Activated naive CD4-positive, alpha-beta T cell treated with anti-CD3 and anti-CD28 coated beads for 36 hours (primary cell): ENCODE results near the gene NAXD. TPM values are rescaled to one million over a fixed set of nuclear protein-coding genes. Genes with fewer than 3 reads are reported as not detected.

Source experiments
- CTCF ChIA-PET: fragments of 350-600 bp; sonication (Branson Sonifier 250); formaldehyde crosslinking; loops from one replicate; lab custom pipeline; 2021; ENCODE audit warnings: antibody characterized with exemption; lab: Charles Lee
- DNase-seq: peaks from one replicate; pipeline ENCODE4 v3.0.0-alpha.2; 2020
- H3K27ac Mint-ChIP-seq: one replicate; pipeline ENCODE4 v1.8.0; 2021; ENCODE audit warnings: mild to moderate bottlenecking, mixed read lengths
- H3K27me3 Mint-ChIP-seq: one replicate; pipeline ENCODE4 v1.8.0; 2021; ENCODE audit warnings: low read depth, mixed read lengths
- H3K36me3 Mint-ChIP-seq: one replicate; pipeline ENCODE4 v1.8.0; 2021; ENCODE audit warnings: low read depth, mixed read lengths
- H3K4me1 Mint-ChIP-seq: one replicate; pipeline ENCODE4 v1.8.0; 2021; ENCODE audit warnings: low read depth, mixed read lengths
- H3K4me3 Mint-ChIP-seq: one replicate; pipeline ENCODE4 v1.8.0; 2021; ENCODE audit warnings: mild to moderate bottlenecking, moderate library complexity, mixed read lengths
- H3K9me3 Mint-ChIP-seq: one replicate; pipeline ENCODE4 v1.8.0; 2021; ENCODE audit warnings: mixed read lengths
- intact Hi-C: fragments of 100-400 bp; cut with micrococcal nuclease; formaldehyde crosslinking; loops from one replicate; pipeline ENCODE4 v1.15.1; 2023
- total RNA-seq, 2 experiments: library from RNA; stranded (reverse); gene quantifications; one replicate each; pipeline ENCODE4 v1.2.3, GENCODE V29; 2021

NAXD gene
- total RNA-seq, 2 experiments from 2014 or later: 20.8 to 23.3 TPM

DNA sequence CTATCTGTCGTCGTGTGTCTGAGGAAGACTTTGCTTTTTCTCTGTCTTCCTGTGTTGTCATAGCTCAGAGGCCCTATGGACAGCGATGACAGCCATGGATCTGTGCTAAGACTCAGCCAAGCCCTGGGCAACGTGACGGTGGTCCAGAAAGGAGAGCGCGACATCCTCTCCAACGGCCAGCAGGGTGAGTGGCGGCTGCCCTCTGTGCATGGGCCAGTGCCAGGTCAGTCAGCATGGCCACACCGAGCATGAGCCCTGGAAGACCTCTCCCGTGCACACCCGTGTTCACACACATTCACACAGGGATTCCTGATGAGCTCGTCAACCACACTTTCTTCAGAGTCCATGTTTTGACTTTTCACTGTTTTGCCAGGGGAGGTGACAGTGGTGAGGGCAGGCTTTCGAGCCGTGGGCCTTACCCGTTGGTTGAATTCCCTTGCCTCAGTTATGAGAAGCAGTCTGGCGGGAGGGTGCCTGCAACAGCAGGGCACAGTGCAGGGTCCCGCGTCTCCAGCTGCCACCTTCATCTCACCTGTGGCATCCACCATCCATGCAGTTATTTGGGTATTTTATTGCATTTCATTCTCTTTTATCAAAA is 20.2 kb downstream of the NAXD start:
- no peaks in the 10 kb centered on the region for H3K9me3 Mint-ChIP-seq
- no peak for DNase-seq
- peaks cover 3% of the 10 kb centered on the region for H3K4me1 Mint-ChIP-seq
- CTCF ChIA-PET: interaction anchor here (0.5 to 1.3 kb wide), 2 partner anchors 42 to 114 kb away, joined by 3 read pairs; no protein-coding TSS in a partner anchor
- peaks cover 17% of the 10 kb centered on the region for H3K36me3 Mint-ChIP-seq
- intact Hi-C loops: no loop called here
- H3K27me3 Mint-ChIP-seq: no peaks in the 10 kb centered on the region
- no peak overlapping the region for H3K4me3 Mint-ChIP-seq
- H3K27ac Mint-ChIP-seq: no peak overlapping the region

DNA sequence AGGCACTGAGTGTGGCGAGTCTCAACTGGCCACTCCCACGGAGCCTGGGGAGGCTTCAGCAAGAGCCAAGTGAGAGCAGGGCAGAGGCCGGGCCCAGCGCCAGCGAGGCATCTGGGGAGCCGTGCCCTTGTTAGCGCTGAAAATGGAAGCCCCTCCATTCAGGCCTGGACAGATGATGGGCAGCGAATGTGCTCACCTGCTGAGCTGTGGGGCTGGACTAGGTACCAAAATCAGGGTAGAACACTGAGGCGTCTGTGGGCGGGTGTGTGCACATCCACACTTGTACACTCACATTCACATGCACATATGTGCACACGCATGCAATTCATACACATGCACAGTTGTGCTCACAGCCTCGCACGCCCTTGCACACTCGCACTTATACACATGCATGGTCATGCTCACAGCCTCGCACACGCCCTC is 20.7 kb downstream of the NAXD start:
- Mint-ChIP-seq H3K36me3 (peaks cover 14% of the 10 kb centered on the region), H3K27me3 (no peaks in the 10 kb centered on the region), H3K4me3 (no peak overlapping the region), H3K9me3 (no peaks in the 10 kb centered on the region), H3K27ac (no peak overlapping the region), H3K4me1 (peaks cover 3% of the 10 kb centered on the region)
- CTCF ChIA-PET: interaction anchor here (1.3 kb wide), 1 partner anchor 42 kb away, joined by 3 read pairs; no protein-coding TSS in a partner anchor
- DNase-seq: no peak
- intact Hi-C loops: no loop called here

DNA sequence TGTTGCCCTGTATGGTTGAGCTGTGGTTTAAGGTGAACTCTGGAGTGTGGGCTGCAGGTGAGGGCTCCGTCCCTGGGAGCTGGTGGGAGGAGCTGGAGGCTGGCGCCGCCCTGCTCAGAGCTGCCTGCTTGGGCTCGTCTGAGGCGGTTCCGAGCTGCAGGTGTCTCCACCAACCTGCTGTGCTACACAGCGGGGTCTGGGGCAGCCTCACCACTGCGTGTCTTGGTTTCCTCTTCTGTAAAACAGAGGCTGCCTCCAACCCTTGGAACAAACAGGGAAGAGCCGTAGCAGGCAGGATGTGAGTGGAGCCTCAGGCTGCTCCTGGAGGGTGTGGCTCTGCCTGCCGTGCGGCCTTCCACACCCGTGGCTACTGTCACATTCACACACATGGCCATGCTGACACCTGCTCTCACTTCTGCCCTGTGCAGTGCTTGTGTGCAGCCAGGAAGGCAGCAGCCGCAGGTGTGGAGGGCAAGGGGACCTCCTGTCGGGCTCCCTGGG is 21.4 kb downstream of the NAXD start:
- H3K36me3 Mint-ChIP-seq: peaks cover 17% of the 10 kb centered on the region
- no peak for DNase-seq
- H3K4me3 Mint-ChIP-seq: no peak overlapping the region
- no peaks in the 10 kb centered on the region for H3K9me3 Mint-ChIP-seq
- no peaks in the 10 kb centered on the region for H3K27me3 Mint-ChIP-seq
- peaks cover 3% of the 10 kb centered on the region for H3K4me1 Mint-ChIP-seq
- CTCF ChIA-PET: interaction anchor here (1.3 kb wide), 1 partner anchor 43 kb away, joined by 3 read pairs; no protein-coding TSS in a partner anchor
- no peak overlapping the region for H3K27ac Mint-ChIP-seq
- intact Hi-C loops: no loop called here

DNA sequence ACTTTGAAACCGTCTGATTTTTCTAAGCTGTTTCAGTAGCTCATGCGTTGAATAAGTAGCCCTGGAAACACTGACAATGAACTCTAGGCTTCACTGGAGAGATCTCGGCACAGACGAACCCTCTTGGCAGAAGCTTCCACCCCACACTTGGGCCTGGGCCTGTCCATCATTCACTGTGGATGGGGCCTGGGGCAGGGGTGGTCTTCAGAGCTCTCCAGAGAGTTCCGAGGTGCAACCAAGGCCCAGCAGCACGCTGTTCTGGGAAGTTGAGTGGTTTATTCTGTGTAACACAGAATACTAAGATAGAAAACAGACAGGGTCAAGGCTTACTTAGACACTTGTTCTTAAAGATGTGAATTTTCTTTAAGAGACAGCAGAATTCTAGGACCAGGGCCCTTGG is 21.9 kb downstream of the NAXD start:
- Mint-ChIP-seq H3K9me3 (no peaks in the 10 kb centered on the region), H3K4me3 (no peak overlapping the region), H3K4me1 (no peaks in the 10 kb centered on the region), H3K27me3 (no peaks in the 10 kb centered on the region), H3K27ac (no peak overlapping the region), H3K36me3 (peaks cover 17% of the 10 kb centered on the region)
- intact Hi-C loops: no loop called here
- CTCF ChIA-PET: no interaction called here
- DNase-seq: no peak

DNA sequence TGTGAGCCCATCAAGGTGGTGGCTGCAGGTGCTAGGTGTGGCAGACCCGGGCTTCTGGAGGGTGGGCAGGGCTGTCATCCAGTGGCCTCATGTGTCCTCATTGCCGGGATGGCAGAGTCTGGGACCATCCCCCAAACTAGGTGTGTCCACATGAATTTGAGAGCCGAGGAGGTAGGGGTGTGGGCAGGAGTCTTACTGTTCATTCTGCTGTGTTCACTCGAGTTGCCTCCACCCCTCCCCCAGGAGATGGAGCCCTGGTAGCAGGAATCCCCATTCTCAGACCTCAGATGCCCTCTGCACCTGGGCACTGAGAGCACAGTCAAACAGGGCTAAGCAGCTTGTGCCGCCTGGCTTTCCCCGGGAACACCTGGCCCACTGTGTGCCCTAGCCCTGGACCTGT is 22.4 kb downstream of the NAXD start:
- no peak overlapping the region for H3K4me3 Mint-ChIP-seq
- H3K9me3 Mint-ChIP-seq: no peaks in the 10 kb centered on the region
- H3K27me3 Mint-ChIP-seq: no peaks in the 10 kb centered on the region
- intact Hi-C loops: no loop called here
- H3K36me3 Mint-ChIP-seq: peaks cover 18% of the 10 kb centered on the region
- no peaks in the 10 kb centered on the region for H3K4me1 Mint-ChIP-seq
- DNase-seq: no peak
- H3K27ac Mint-ChIP-seq: no peak overlapping the region
- CTCF ChIA-PET: no interaction called here

DNA sequence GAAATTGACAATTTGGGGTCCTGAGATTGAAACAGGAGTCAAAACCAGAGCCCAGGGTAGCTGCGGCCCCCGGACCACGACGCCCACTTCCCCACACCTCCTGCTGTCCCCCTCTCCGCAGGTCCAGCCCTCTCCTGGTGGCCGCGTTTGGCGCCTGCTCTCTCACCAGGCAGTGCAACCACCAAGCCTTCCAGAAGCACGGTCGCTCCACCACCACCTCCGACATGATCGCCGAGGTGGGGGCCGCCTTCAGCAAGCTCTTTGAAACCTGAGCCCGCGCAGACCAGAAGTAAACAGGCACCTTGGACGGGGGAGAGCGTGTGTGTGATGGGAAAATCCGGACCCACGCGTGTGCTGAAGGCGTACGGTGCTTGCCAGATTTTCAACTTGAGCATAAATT is 22.9 kb downstream of the NAXD start:
- intact Hi-C loops: no loop called here
- Mint-ChIP-seq H3K27ac (no peak overlapping the region), H3K4me1 (no peaks in the 10 kb centered on the region), H3K9me3 (no peaks in the 10 kb centered on the region), H3K27me3 (no peaks in the 10 kb centered on the region), H3K36me3 (peaks cover 19% of the 10 kb centered on the region), H3K4me3 (no peak overlapping the region)
- DNase-seq: no peak
- CTCF ChIA-PET: no interaction called here

DNA sequence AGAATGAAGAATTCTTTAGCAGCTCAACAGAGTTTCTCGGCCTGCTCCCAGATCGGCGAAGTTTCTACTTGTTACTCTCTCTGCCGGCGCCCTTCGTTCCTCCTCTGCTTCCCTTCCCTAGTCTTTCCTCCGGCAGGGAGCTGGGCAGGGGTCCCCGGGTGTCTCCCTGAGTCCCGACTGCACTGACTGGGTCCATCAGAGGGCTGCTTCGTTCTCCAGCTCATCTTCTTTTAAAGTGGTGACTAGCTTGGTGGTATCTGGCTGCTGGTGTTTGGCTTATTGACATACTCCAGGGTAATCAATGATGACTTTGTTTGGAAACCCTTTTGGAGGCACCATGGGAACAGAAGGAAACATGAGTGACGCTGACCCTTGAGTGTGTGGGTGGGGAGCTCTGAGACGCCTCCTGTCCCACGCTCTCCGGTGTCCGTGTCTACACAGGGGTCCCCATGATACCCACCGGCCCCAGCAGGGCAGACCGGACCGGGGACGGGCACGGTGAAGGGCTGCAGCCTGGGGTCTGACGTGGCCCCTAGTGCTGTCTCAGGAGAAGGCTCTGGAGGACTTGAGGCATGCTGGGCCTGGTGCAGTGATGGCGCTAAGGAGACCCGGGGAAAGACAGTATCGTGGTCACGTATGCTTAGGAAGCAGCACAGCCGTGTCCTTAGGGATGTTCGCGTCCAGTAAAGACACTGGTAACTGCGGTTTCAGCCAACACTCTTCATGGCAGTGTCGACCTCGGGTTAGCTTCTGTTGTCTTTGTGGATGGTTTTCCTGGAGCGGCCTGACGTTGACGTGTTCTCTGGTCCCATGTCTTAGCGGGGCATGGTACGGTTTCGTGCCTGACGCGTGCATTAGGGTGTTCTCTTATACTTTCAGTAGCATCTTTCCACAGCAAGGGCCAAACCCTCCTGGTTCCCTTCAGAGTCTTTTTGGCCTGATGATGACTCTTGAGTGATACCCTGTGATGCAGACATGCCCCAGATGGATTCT is 23.8 kb downstream of the NAXD start:
- DNase-seq: no peak
- CTCF ChIA-PET: interaction anchor here (0.5 to 0.6 kb wide), 2 partner anchors 608 to 642 kb away, joined by 3 to 5 read pairs; no protein-coding TSS in a partner anchor
- no peak overlapping the region for H3K4me3 Mint-ChIP-seq
- no peaks in the 10 kb centered on the region for H3K27me3 Mint-ChIP-seq
- peaks cover 19% of the 10 kb centered on the region for H3K36me3 Mint-ChIP-seq
- intact Hi-C loops: no loop called here
- no peaks in the 10 kb centered on the region for H3K9me3 Mint-ChIP-seq
- H3K27ac Mint-ChIP-seq: no peak overlapping the region
- H3K4me1 Mint-ChIP-seq: no peaks in the 10 kb centered on the region

DNA sequence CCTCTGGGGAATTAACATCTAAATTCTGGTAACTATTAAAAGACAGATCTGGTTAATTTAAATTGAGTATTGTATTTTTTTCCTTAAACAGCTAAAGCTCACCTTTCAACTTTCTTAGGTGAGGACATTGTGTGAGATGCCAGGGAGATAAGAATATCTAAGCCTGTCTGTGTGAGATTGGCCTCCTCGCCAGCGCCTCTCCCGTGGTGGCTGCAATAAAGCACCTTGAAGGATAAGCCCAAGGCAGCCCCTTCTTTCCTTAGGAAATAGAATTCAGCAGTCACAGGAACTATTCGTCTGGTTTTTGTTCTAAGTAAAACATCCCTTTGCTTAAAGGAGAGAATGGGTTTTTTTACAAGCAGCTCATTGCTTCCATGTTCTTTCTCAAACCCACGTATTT is 24.6 kb downstream of the NAXD start:
- CTCF ChIA-PET: no interaction called here
- H3K36me3 Mint-ChIP-seq: peaks cover 18% of the 10 kb centered on the region
- DNase-seq: no peak
- no peaks in the 10 kb centered on the region for H3K9me3 Mint-ChIP-seq
- H3K27me3 Mint-ChIP-seq: no peaks in the 10 kb centered on the region
- no peak overlapping the region for H3K4me3 Mint-ChIP-seq
- intact Hi-C loops: no loop called here
- peak overlapping the region; percentile 58 for H3K27ac Mint-ChIP-seq
- H3K4me1 Mint-ChIP-seq: no peaks in the 10 kb centered on the region

DNA sequence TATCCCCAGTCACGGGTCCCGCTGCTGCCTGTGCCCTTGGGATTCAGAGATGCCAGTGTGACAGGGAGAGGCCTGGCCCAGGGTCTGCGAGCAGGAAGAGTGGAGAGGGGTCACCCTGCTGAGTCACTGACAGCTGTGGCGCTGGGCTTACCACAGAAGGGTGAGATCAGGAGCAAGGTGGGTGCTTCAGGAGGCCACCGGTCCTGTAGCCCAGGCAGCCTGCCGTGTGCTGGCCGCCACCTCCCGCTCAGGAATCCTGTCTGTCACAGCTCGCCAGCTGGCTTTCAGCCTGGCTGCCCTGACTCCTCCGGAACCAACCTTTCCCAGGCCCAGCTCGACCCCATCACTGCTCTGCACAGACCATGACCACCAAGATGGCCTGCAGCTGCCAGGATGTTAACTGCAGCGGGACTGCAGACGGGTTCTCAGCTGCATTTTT is 25.3 kb downstream of the NAXD start:
- Mint-ChIP-seq H3K4me1 (no peaks in the 10 kb centered on the region), H3K9me3 (no peaks in the 10 kb centered on the region), H3K4me3 (no peak overlapping the region), H3K27me3 (no peaks in the 10 kb centered on the region), H3K27ac (no peak overlapping the region), H3K36me3 (peaks cover 16% of the 10 kb centered on the region)
- CTCF ChIA-PET: no interaction called here
- DNase-seq: no peak
- intact Hi-C loops: no loop called here

DNA sequence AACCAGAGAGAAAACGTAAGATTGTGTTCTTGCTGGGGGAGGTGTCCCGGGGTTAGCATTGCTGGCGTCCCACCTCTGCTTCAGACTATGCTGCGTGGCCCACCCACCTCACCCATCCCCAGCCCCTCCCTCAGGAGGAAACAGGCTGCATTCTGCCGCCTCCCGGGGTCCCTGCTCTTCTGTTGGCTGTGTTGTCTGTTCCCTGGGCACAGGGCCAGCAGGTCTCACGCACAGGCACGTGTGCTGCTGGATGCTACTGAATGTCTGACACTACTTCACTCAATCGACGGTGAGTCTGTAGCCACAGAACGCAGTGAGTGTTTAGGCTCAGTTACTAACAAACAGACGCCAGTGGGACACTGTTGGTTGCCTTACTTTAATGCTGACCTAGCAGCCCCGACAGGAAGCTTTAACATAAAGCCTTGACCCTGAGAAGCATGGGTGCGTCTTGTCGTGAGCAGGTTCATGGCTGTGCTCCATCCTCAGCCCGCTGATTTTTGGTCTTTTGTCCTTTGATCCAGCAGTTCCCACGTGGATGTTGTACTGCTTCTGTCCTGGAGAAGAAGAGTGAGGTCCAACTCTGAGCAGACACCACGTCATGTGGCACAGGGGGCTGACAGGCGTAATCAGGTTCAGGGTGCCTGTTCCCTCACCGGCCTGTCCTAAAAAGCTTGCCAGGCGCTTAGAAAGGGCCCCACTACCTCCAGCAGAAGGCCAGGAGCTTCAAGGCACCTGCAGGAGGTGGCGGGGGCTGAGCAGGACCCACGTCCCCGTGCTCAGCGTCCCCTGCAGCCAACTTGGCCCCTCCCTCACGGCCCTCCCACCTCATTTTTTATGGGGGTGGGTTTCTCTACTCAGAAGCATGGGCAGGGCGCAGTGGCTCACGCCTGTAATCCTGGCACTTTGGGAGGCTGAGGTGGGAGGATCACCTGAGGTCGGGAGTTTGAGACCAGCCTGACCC is 26.0 kb downstream of the NAXD start:
- H3K36me3 Mint-ChIP-seq: peaks cover 17% of the 10 kb centered on the region
- H3K4me3 Mint-ChIP-seq: no peak overlapping the region
- no peak overlapping the region for H3K27ac Mint-ChIP-seq
- no peaks in the 10 kb centered on the region for H3K9me3 Mint-ChIP-seq
- CTCF ChIA-PET: no interaction called here
- no peaks in the 10 kb centered on the region for H3K4me1 Mint-ChIP-seq
- intact Hi-C loops: no loop called here
- H3K27me3 Mint-ChIP-seq: no peaks in the 10 kb centered on the region
- DNase-seq: no peak

DNA sequence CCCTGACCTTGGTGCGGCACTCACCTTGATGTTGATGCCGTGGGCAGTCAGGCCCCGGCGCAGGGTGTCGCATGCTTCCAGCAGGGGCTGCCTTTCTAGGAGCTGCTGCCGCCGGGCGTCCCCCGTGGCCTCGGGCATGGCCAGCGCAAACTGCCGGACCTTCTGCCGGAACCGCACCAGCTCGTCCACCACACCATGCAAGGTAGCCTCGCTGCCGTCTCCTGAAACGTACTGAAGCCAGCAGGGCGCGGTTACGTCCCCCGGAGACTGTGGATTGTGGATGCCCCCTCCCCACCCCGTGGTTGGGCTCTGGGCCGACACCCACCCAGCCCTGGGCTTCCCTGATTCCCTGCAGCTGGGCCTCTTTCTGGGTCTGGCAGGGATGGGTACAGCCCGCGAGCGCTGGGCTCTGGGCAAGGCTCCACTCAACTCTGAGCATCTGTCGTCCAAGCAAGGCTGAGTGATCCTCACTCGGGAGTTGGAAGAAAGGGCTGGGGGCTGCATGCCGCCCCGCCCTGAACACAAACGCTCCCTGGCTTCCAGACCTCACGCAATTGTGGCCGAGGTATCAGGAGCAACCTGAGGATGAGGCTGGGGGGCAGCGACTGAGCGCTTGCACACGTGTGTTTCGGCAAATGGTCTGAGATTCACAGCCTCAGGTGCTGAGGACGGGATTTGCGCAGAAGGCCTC is 27.1 kb downstream of the NAXD start:
- Mint-ChIP-seq H3K9me3 (no peaks in the 10 kb centered on the region), H3K27ac (no peak overlapping the region), H3K27me3 (no peaks in the 10 kb centered on the region), H3K36me3 (peaks cover 15% of the 10 kb centered on the region), H3K4me1 (no peaks in the 10 kb centered on the region), H3K4me3 (no peak overlapping the region)
- intact Hi-C loops: no loop called here
- no peak for DNase-seq
- CTCF ChIA-PET: no interaction called here
